Activated CD4-positive, alpha-beta T cell treated with anti-CD3 and anti-CD28 coated beads, Interleukin-2, Interleukin-6, amounts not matched to agents 100 ng/mL and 50 ng/mL, durations not matched to agents 16 hours and 8 hours (primary cell): ENCODE results near the gene RAD23B.

Experiments
- DNase-seq: peaks from one replicate; pipeline ENCODE4 v3.0.0-alpha.2; 2020

Gene RAD23B

GRCh38 chr9:107269254-107269653 lies 13.8 kb upstream of the RAD23B start:
- DNase-seq: no peak

- DNase-seq: no peak
These were observed 13.4 kb upstream of the RAD23B start for GRCh38 chr9:107269681-107270080.

DNA sequence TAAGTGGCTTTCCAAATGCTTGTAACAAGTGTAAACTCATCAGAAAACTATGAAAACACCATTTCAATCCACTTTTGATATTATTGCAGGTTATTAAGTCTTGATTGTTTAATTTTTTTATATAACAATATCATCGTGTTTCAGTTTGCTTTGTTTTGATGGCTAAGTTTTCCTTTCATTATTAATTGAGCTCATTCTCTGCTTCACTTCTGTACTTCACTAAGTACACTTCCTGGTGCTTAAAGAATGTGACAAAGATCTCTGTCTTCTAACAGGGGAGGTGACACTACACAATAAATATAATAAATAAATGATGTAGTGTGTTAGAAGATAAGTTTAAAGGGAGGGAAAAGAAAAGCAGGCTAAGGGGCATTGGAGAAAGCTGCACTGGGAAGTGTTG lies 13.0 kb upstream of the RAD23B start:
- DNase-seq: no peak

GRCh38 chr9:107270580-107270979 lies 12.5 kb upstream of the RAD23B start:
- no peak for DNase-seq

- DNase-seq: no peak
These were observed 9.4 kb upstream of the RAD23B start for GRCh38 chr9:107273634-107274033.

DNA sequence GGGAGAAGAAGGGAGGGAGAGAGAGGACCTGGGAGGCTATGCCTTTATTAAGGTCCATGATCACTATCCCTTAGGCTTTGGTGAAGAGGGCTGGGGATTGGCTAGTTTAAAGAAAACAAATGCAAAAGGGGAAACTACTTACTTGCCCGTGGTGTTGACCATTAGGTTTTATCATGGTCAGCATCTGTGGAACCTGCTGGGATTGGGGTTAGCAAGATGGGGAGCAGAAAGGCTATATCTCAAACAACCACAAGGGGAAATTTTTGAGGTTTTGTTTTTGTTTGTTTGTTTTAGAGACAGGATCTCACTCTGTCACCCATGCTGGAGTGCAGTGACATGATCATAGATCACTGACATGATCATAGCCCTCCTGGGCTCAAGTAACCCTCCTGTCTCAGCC lies 9.0 kb upstream of the RAD23B start:
- no peak for DNase-seq

GRCh38 chr9:107274953-107275422 lies 8.1 kb upstream of the RAD23B start:
- DNase-seq: no peak

DNA sequence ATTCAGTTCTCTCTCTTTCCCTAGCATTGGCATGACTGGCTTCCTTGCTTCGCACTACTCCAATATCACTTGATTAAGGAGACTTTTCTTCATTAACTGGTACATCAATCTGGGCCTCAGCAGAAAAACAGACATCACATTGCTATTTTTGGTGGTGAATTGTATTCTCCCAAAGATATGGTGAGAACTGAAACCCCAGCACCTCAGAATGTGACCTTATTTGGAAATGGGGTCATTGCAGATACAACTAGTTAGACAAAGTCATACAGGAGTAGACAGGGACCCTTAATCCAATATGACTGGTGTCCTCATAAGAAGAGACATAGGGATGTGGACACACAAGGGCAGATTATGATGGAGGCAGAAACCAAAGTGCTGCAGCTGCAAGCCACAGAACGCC lies 7.5 kb upstream of the RAD23B start:
- DNase-seq: no peak

- DNase-seq: no peak
These were observed 5.9 kb upstream of the RAD23B start for GRCh38 chr9:107276966-107277710.

GRCh38 chr9:107277801-107278200 lies 5.3 kb upstream of the RAD23B start:
- DNase-seq: no peak

DNA sequence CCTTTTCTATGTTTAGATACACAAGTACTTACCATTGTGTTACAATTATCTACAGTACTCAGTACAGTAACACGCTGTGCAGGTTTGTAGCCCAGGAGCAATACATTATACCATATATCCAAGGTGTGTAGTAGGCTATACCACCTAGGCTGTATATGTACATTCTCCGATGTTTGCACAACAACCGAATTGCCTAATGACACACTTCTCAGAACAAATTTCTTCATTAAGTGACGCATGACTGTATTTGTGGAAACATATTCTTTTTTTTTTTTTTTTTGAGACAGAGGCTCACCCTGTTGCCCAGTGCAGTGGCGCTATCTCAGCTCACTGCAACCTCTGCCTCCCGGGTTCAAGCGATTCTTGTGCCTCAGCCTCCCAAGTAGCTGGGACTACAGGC lies 4.0 kb upstream of the RAD23B start:
- DNase-seq: no peak

- DNase-seq: no peak
These were observed 2.5 kb upstream of the RAD23B start for GRCh38 chr9:107280543-107280942.

DNA sequence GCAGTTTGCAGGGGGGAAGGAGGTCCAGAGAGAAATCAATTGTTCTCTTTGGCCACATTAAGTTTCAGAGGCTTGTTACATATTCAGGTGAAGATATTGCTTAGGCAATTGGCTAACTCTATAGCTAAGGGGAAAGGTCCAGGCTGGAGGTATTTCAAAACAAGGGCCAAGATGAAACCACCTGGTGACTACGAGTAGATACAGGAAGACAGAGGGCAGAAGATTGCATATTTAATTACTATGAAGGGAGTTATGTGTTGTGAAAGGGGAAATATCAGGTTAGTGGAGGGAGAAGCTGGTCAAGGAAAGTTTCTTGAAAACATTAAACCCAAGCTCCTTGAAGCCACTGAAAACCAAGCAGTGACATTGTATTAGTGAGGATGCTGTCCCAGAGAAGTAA lies 1.9 kb upstream of the RAD23B start:
- no peak for DNase-seq

GRCh38 chr9:107281922-107282667 lies 984 bp upstream of the RAD23B start:
- DNase-seq: no peak

- peak; percentile 78 for DNase-seq
These were observed 841 bp downstream of the RAD23B start for GRCh38 chr9:107283623-107284616.

DNA sequence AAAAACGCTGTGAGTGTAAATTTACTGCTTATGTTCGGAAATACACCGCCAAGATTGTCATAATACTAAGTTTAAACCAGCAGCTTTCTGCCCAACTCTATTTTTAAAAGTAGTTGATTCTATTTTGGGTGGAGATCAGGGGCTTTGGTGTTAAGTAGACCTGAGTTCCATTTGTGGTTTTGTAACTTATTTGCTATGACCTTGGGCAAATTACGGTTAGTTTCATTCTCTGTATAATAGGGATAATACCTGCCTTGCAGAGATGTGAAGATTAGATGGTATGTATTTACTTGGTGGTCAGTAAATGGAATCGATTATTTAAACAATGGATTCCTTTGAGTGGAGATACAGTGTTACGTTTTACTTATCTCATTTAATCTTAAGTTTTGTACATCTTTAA lies 1.6 kb downstream of the RAD23B start:
- no peak for DNase-seq

DNA sequence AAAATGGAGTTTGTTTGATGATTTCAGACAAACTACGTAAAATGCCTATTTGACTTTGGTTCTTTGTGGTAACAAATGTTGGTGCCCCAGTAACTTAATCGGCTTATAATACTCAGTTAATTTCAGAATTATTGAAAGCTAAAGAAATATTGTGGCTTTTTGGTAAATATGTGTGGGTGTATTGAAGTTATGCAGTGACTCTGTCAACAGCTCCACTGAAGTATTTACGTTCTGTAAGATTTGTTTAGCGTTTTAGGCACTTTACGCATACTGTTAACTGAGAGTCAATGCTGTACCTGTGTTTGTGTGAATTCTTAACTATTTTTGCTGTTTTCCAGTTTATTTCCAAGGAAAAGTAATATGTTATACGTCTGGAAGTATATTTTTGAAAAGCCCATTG lies 2.2 kb downstream of the RAD23B start:
- no peak for DNase-seq

DNA sequence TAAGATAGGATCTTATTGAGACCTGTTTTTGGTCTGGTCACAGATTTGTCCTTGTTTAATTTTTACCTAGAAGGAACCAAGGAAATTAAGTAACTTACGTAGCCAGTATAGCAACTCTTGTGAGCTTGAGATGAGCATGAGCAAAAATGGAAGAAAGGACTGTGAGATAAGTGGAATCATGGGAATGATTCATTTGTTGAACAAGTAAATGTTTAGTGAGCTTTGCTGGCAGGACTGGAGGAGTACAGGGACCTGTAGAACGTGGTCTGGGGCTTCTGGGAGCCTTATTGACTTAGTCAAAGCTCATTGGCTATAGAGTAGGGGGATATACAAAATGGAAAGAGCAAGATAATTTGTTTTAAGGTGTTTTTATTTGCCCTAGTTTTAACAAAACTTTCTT lies 3.0 kb downstream of the RAD23B start:
- DNase-seq: peak; percentile 35

DNA sequence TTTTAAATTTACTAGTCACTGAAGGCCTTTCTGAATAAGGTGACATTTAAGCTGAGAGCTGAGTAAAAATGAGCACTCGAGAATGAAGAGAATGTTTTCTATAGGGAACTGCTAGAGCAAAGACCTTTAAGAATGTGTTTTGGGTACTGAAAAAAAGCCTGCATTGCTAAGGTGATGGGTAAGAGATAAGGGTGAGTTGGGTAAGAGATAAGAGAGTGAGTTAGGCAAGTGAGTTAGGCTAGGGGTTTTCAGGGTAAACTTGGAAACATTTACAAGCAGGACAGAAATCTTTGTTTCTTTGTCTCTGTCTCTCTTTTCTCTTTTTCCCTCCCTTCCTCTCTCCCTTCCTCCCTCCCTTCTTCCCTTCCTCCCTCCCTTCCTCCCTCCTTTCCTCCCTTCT lies 5.6 kb downstream of the RAD23B start:
- no peak for DNase-seq

DNA sequence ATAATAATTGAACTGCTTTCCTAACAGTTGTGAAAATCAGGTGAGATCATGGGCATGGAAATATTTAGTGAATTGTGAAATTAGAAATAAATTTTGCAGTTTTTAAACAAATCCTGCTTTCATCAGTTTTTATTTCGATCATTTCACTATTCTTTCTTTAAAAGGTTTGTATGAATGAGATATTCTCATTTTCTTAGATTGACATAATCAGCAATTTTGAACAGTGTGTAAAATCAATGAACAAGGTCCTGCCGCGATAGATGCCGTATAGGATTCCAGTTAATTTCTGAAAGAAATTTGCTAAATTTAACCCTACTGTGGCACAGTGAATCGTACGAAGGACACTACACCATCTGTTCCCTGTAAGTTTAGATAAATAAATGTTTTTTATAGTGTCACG lies 7.5 kb downstream of the RAD23B start:
- no peak for DNase-seq

- no peak for DNase-seq
These were observed 9.9 kb downstream of the RAD23B start for GRCh38 chr9:107292821-107293542.

DNA sequence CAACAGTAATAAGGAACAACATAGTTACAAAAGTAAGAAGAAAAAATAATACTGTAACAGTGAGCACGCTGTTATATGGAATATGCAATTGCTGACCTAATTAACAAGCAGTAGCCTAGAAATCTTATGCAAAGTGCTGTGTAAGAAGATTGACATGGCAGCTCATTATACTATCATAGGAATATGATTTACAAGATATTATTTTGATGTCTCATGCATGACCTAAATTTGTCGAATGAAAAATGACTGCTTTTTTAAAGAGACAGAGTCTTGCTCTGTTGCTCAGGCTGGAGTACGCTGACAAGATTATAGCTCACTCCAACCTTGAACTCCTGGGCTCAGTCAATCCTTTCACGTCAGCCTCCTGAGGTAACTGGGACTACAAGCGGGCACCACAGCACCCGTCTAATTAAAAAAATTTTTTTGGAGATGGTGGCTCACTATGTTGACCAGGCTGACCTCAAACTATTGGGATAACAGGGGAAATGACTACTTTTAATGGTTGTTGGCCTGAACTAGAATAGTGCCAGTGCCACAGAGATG lies 10.5 kb downstream of the RAD23B start:
- DNase-seq: no peak
